C4-2B (cell line): ENCODE results near the gene TRHDE.

ENCODE experiments used
- ZFX ChIP-seq: fragments of 450-650 bp; IDR thresholded peaks from 2 replicates; pipeline ENCODE4 v1.6.1; 2017
- TF ChIP-seq, protein P1 (sequence below): fragments of 450-650 bp; conservative IDR thresholded peaks from 2 replicates; pipeline ENCODE4 v1.5.1; 2017; ENCODE audit warnings: mild to moderate bottlenecking

DNA sequence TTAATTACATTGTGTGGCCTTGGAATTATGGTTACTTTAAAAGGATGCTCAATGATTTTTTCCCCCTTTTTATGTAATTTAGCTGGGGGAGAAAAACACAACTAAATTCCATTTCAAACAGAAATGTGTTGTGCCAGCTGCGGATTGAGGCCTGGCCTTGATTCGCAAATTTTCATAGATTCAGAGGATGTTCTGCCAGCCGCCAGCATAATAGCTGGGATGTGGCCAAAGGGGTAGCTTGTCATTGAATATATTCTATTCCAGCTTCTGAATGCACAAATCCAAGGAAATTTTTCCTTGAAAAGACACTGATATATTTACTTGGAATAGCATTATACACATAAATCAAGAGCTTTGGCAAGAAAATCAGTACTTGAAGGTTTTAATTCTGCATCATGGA is 43.7 kb downstream of the TRHDE start:
- TF ChIP-seq, protein P1, sequence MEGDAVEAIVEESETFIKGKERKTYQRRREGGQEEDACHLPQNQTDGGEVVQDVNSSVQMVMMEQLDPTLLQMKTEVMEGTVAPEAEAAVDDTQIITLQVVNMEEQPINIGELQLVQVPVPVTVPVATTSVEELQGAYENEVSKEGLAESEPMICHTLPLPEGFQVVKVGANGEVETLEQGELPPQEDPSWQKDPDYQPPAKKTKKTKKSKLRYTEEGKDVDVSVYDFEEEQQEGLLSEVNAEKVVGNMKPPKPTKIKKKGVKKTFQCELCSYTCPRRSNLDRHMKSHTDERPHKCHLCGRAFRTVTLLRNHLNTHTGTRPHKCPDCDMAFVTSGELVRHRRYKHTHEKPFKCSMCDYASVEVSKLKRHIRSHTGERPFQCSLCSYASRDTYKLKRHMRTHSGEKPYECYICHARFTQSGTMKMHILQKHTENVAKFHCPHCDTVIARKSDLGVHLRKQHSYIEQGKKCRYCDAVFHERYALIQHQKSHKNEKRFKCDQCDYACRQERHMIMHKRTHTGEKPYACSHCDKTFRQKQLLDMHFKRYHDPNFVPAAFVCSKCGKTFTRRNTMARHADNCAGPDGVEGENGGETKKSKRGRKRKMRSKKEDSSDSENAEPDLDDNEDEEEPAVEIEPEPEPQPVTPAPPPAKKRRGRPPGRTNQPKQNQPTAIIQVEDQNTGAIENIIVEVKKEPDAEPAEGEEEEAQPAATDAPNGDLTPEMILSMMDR = no peak
- TF ChIP-seq ZFX = no peak
